ENCODE results near the gene SETD1A.

The SETD1A gene

DNA sequence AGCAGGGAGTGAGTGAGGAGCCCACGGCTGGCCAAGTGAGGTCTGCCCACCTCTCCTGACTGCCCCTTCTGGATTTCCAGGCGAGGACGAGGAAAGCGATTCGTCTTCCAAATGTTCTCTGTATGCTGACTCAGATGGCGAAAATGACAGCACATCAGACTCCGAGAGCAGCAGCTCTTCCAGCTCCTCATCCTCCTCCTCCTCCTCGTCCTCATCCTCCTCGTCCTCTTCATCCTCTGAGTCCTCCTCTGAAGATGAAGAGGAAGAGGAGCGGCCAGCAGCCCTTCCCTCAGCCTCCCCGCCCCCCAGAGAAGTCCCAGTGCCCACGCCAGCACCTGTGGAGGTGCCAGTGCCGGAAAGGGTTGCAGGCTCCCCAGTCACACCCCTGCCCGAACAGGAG lies 13.7 kb downstream of the SETD1A start:
- Histone ChIP-seq H3K27me3 (ENCODE audit: insufficient read depth, low read length) (no peaks in the 10 kb centered on the region), H3K4me3 (ENCODE audit: low read depth, low read length) (no peak overlapping the region), H3K4me1 (ENCODE audit: control insufficient read depth, insufficient read depth, low read length, unreplicated experiment) (no peaks in the 10 kb centered on the region), H3K27ac (ENCODE audit: low read depth, low read length) (no peak overlapping the region), H2AFZ (ENCODE audit: low read length, unreplicated experiment) (no peak overlapping the region), H3K79me2 (ENCODE audit: control insufficient read depth, insufficient read depth, low read length, unreplicated experiment) (no peaks in the 10 kb centered on the region), H3K36me3 (ENCODE audit: insufficient read depth, low read length) (peaks cover 9% of the 10 kb centered on the region; the same call in 1 of the 2 replicates)

DNA sequence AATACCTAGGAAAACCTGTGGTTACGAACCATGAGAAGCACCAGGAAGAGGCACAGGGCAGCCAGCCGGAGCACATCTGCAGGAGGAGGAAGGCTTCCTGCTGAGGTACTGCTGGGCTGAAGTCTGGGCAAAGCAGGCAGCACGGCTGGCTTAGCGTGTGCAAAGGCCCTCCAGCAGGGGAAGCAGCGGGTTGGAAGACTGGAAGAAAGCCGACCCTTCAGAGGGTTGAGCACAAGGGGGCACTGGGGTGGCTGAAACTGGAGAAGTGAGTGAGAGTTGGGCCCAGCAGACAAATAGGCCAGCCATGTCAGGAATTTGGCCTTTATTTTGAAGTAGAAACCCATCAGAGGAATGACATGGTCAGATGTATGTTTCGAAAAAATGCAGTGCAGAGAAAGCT lies 15.3 kb downstream of the SETD1A start:
- Histone ChIP-seq H3K36me3 (ENCODE audit: insufficient read depth, low read length) (peaks cover 9% of the 10 kb centered on the region; the same call in 1 of the 2 replicates), H2AFZ (ENCODE audit: low read length, unreplicated experiment) (no peak overlapping the region), H3K4me3 (ENCODE audit: low read depth, low read length) (no peak overlapping the region), H3K79me2 (ENCODE audit: control insufficient read depth, insufficient read depth, low read length, unreplicated experiment) (no peaks in the 10 kb centered on the region), H3K27me3 (ENCODE audit: insufficient read depth, low read length) (no peaks in the 10 kb centered on the region), H3K4me1 (ENCODE audit: control insufficient read depth, insufficient read depth, low read length, unreplicated experiment) (no peaks in the 10 kb centered on the region), H3K27ac (ENCODE audit: low read depth, low read length) (no peak overlapping the region)

DNA sequence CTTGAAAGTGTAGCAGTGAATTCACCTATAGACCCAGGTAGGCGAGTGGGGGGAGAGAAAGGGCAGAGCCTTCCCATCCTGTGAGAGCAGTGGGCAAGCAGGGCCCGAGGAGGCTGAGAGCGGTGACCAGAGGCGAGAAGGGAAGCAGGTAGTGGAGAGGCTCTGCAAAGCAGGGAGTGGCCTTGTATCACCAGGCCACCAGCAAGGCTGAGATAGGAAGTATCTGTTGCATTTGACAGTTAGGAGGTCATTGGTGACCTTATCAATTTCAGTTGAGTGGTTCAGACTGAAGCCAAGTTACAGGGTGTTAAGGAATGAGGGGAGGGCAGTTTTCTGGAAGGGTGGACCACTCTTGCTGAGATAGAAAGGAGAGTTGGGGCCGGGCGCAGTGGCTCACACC lies 16.8 kb downstream of the SETD1A start:
- peaks cover 12% of the 10 kb centered on the region; the same call in 1 of the 2 replicates for H3K36me3 ChIP-seq (ENCODE audit: insufficient read depth, low read length)
- no peak overlapping the region for H3K4me3 ChIP-seq (ENCODE audit: low read depth, low read length)
- H2AFZ ChIP-seq (ENCODE audit: low read length, unreplicated experiment): no peak overlapping the region
- H3K4me1 ChIP-seq (ENCODE audit: control insufficient read depth, insufficient read depth, low read length, unreplicated experiment): no peaks in the 10 kb centered on the region
- no peaks in the 10 kb centered on the region for H3K79me2 ChIP-seq (ENCODE audit: control insufficient read depth, insufficient read depth, low read length, unreplicated experiment)
- no peak overlapping the region for H3K27ac ChIP-seq (ENCODE audit: low read depth, low read length)
- no peaks in the 10 kb centered on the region for H3K27me3 ChIP-seq (ENCODE audit: insufficient read depth, low read length)

DNA sequence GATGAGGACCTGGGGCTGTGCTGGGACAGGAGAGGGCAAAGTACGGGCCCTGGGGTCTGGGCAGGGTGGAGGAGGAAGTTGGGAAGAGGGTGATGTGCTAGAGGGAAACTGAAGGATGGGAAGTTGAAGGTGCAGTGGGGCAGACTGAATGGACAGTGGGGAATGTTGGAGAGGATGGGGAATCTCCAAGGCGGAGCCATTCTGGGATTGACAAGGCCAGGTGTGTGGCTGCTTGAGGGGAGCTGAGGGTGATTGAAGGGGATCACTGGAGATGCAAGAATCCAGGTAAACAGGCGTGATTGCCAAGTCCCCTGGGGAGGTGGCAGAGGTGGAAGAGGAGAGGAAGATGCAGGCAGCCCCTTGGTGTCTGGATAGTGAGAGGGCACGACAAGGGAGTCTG lies 18.9 kb downstream of the SETD1A start:
- Histone ChIP-seq H3K27me3 (ENCODE audit: insufficient read depth, low read length) (no peaks in the 10 kb centered on the region), H3K36me3 (ENCODE audit: insufficient read depth, low read length) (peaks cover 12% of the 10 kb centered on the region; the same call in 1 of the 2 replicates), H3K4me1 (ENCODE audit: control insufficient read depth, insufficient read depth, low read length, unreplicated experiment) (no peaks in the 10 kb centered on the region), H3K4me3 (ENCODE audit: low read depth, low read length) (no peak overlapping the region), H3K27ac (ENCODE audit: low read depth, low read length) (no peak overlapping the region), H2AFZ (ENCODE audit: low read length, unreplicated experiment) (no peak overlapping the region), H3K79me2 (ENCODE audit: control insufficient read depth, insufficient read depth, low read length, unreplicated experiment) (no peaks in the 10 kb centered on the region)

DNA sequence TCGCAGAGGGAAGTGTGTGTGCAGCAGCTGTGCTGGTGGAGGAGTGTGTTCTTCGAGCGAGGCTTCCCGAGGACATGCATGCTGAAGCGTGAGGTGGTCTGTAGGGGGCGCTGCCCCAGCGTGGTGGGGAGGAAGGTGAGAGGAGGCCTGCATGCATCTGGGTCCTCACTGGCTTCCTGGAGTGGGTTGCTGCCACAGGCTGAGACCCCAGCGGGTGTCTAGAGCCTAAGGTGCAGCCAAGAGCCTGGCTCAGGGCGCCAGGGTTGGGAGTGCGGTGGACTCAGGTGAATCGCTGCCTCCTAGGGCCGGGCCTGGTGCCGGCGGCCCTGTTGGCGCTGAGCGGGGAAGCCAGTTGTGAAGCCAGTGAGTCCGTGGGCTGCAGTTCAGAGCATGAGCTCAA lies 19.9 kb downstream of the SETD1A start:
- no peaks in the 10 kb centered on the region for H3K79me2 ChIP-seq (ENCODE audit: control insufficient read depth, insufficient read depth, low read length, unreplicated experiment)
- H3K4me1 ChIP-seq (ENCODE audit: control insufficient read depth, insufficient read depth, low read length, unreplicated experiment): peaks cover 1% of the 10 kb centered on the region
- no peak overlapping the region for H2AFZ ChIP-seq (ENCODE audit: low read length, unreplicated experiment)
- no peak overlapping the region for H3K27ac ChIP-seq (ENCODE audit: low read depth, low read length)
- H3K27me3 ChIP-seq (ENCODE audit: insufficient read depth, low read length): no peaks in the 10 kb centered on the region
- H3K4me3 ChIP-seq (ENCODE audit: low read depth, low read length): no peak overlapping the region
- peaks cover 6% of the 10 kb centered on the region; the same call in 1 of the 2 replicates for H3K36me3 ChIP-seq (ENCODE audit: insufficient read depth, low read length)

DNA sequence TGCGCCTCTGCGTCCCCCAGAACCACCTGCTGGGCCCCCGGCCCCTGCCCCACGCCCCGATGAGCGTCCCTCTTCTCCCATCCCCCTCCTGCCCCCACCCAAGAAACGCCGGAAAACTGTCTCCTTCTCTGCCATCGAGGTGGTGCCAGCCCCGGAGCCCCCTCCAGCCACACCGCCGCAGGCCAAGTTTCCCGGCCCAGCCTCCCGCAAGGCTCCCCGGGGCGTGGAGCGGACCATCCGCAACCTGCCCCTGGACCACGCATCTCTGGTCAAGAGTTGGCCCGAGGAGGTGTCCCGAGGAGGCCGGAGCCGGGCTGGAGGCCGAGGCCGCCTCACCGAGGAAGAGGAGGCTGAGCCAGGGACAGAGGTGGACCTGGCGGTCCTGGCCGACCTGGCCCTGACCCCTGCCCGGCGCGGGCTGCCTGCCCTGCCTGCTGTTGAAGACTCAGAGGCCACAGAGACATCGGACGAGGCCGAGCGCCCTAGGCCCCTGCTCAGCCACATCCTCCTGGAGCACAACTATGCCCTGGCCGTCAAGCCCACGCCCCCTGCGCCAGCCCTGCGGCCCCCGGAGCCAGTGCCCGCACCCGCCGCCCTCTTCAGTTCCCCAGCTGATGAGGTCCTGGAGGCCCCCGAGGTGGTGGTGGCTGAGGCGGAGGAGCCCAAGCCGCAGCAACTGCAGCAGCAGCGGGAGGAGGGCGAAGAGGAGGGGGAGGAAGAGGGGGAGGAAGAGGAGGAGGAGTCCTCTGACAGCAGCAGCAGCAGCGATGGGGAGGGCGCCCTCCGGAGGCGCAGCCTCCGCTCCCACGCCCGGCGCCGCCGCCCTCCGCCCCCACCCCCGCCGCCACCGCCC lies 21.8 kb downstream of the SETD1A start:
- Histone ChIP-seq H3K27me3 (ENCODE audit: insufficient read depth, low read length) (no peaks in the 10 kb centered on the region), H3K79me2 (ENCODE audit: control insufficient read depth, insufficient read depth, low read length, unreplicated experiment) (no peaks in the 10 kb centered on the region), H3K4me3 (ENCODE audit: low read depth, low read length) (no peak overlapping the region), H3K36me3 (ENCODE audit: insufficient read depth, low read length) (peaks cover 5% of the 10 kb centered on the region; the same call in 1 of the 2 replicates), H3K27ac (ENCODE audit: low read depth, low read length) (no peak overlapping the region), H3K4me1 (ENCODE audit: control insufficient read depth, insufficient read depth, low read length, unreplicated experiment) (peaks cover 9% of the 10 kb centered on the region), H2AFZ (ENCODE audit: low read length, unreplicated experiment) (no peak overlapping the region)

DNA sequence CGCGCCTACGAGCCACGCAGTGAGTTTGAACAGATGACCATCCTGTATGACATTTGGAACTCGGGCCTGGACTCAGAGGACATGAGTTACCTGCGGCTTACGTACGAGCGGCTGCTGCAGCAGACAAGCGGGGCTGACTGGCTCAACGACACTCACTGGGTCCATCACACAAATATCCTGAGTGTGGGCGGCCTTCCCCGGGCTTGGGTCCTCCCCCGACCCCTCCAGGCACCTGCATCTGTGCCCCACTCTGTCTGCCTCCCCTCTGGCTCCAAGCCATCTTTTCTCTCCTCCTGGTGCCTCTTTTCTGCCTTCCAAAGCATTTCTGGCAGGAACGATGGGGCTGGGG lies 22.4 kb downstream of the SETD1A start:
- peaks cover 9% of the 10 kb centered on the region for H3K4me1 ChIP-seq (ENCODE audit: control insufficient read depth, insufficient read depth, low read length, unreplicated experiment)
- H3K27me3 ChIP-seq (ENCODE audit: insufficient read depth, low read length): no peaks in the 10 kb centered on the region
- H3K4me3 ChIP-seq (ENCODE audit: low read depth, low read length): no peak overlapping the region
- no peaks in the 10 kb centered on the region for H3K79me2 ChIP-seq (ENCODE audit: control insufficient read depth, insufficient read depth, low read length, unreplicated experiment)
- H3K36me3 ChIP-seq (ENCODE audit: insufficient read depth, low read length): peaks cover 4% of the 10 kb centered on the region; the same call in 1 of the 2 replicates
- H3K27ac ChIP-seq (ENCODE audit: low read depth, low read length): no peak overlapping the region
- H2AFZ ChIP-seq (ENCODE audit: low read length, unreplicated experiment): no peak overlapping the region

DNA sequence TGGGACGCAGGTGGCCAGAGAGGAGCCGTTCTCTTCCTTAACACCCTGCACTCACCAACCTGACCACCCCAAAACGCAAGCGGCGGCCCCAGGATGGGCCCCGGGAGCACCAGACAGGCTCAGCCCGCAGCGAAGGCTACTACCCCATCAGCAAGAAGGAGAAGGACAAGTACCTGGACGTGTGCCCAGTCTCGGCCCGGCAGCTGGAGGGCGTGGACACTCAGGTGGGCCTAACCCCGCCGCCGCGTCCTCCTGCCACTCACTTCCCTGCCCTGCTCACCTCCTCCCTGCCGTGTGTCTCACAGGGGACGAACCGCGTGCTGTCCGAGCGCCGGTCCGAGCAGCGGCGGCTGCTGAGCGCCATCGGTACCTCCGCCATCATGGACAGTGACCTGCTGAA lies 22.9 kb downstream of the SETD1A start:
- Histone ChIP-seq H3K4me3 (ENCODE audit: low read depth, low read length) (no peak overlapping the region), H3K36me3 (ENCODE audit: insufficient read depth, low read length) (peaks cover 4% of the 10 kb centered on the region; the same call in 1 of the 2 replicates), H2AFZ (ENCODE audit: low read length, unreplicated experiment) (no peak overlapping the region), H3K27ac (ENCODE audit: low read depth, low read length) (no peak overlapping the region), H3K4me1 (ENCODE audit: control insufficient read depth, insufficient read depth, low read length, unreplicated experiment) (peaks cover 13% of the 10 kb centered on the region), H3K79me2 (ENCODE audit: control insufficient read depth, insufficient read depth, low read length, unreplicated experiment) (no peaks in the 10 kb centered on the region), H3K27me3 (ENCODE audit: insufficient read depth, low read length) (no peaks in the 10 kb centered on the region)

DNA sequence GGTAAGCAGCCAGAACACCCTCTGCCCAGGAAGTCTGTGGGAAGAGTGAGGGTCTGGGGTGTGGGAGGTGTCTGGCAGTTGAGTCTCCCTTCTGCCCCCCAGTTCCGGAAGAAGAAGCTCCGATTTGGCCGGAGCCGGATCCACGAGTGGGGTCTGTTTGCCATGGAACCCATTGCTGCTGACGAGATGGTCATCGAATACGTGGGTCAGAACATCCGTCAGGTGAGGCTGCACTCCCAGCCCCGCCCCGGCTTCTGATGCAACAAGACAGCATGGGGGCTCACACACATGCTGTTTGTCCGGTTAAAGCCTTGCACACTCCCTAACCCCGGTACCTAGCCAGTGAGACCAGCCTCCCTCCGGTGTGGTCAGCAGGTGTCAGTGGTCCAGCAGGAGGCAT lies 23.4 kb downstream of the SETD1A start:
- Histone ChIP-seq H3K4me3 (ENCODE audit: low read depth, low read length) (no peak overlapping the region), H3K36me3 (ENCODE audit: insufficient read depth, low read length) (peaks cover 4% of the 10 kb centered on the region; the same call in 1 of the 2 replicates), H3K27me3 (ENCODE audit: insufficient read depth, low read length) (no peaks in the 10 kb centered on the region), H2AFZ (ENCODE audit: low read length, unreplicated experiment) (no peak overlapping the region), H3K79me2 (ENCODE audit: control insufficient read depth, insufficient read depth, low read length, unreplicated experiment) (no peaks in the 10 kb centered on the region), H3K4me1 (ENCODE audit: control insufficient read depth, insufficient read depth, low read length, unreplicated experiment) (peaks cover 19% of the 10 kb centered on the region), H3K27ac (ENCODE audit: low read depth, low read length) (no peak overlapping the region)

DNA sequence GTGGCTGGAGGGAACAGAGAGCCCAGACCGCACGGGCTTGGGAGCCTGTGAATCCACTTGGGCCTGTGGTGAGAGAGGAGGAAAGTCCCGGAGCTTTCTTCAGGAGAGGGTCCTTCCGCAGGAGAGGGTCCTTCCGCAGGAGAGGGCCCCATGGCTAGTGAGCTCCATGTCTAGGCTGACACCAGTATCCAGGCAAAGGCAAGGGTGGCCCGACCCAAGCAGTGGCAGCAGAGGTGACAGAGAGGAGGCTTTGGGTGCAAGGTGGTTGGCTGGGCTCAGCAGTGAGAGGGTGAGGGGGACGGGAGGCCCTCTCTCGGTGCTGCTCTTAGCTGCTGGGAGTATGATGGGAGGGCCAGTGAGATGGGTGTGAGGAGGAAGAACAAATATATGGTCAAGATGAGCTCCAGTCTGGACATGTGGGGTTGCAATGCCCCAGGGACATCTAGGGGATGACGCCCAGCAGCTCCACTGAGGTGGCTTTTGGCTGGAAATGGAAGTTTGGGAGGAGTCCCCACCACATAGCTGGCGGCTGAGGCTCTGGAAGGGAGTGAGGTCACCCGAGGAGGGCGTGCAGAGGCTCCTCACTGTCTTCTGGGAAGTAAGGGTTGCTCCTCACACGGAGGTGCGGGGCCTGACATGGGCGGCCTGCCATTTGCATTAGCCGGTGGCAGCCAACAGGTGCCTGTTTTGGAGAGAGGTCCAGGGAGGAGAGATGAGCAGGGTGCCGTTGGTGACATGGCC lies 25.2 kb downstream of the SETD1A start:
- H3K4me3 ChIP-seq (ENCODE audit: low read depth, low read length): no peak overlapping the region
- no peak overlapping the region for H2AFZ ChIP-seq (ENCODE audit: low read length, unreplicated experiment)
- no peaks in the 10 kb centered on the region for H3K79me2 ChIP-seq (ENCODE audit: control insufficient read depth, insufficient read depth, low read length, unreplicated experiment)
- no peaks in the 10 kb centered on the region for H3K27me3 ChIP-seq (ENCODE audit: insufficient read depth, low read length)
- H3K4me1 ChIP-seq (ENCODE audit: control insufficient read depth, insufficient read depth, low read length, unreplicated experiment): peaks cover 21% of the 10 kb centered on the region
- peaks cover 4% of the 10 kb centered on the region; the same call in 1 of the 2 replicates for H3K36me3 ChIP-seq (ENCODE audit: insufficient read depth, low read length)
- H3K27ac ChIP-seq (ENCODE audit: low read depth, low read length): no peak overlapping the region
